Neural cell (in vitro differentiated cells): ENCODE data around the gene PPP1R13B. TPM values are rescaled to one million over a fixed set of nuclear protein-coding genes. Genes with fewer than 3 reads are reported as not detected.

Experiments used
- H2AFZ ChIP-seq: fragments of 200-600, 300-800 bp; sonication (generic), shearing (Covaris generic); 2 replicates; pipeline ENCODE4 v1.6.0; 2014; ENCODE audit warnings: low read depth, mild to moderate bottlenecking, antibody characterized with exemption, low read length, moderate library complexity
- H3F3A ChIP-seq: fragments of 200-600 bp; shearing (Covaris generic); 2 replicates; pipeline ENCODE4 v1.6.1; 2016; ENCODE audit warnings: mild to moderate bottlenecking, moderate library complexity, mixed read lengths, antibody characterized with exemption, low read length; ENCODE audit not compliant: insufficient read depth, poor library complexity, severe bottlenecking
- H3K27ac ChIP-seq: fragments of 200-600, 300-800 bp; sonication (generic), shearing (Covaris generic); 2 replicates; pipeline ENCODE4 v1.5.1; 2014; ENCODE audit warnings: mild to moderate bottlenecking, low read length, moderate library complexity
- H3K27me3 ChIP-seq: fragments of 300-800, 200-600 bp; sonication (generic), shearing (Covaris generic); 2 replicates; pipeline ENCODE4 v1.6.0; 2014; ENCODE audit warnings: mild to moderate bottlenecking, low read depth, low read length, moderate library complexity; ENCODE audit not compliant: insufficient read depth
- H3K36me3 ChIP-seq: fragments of 300-800, 200-600 bp; sonication (generic), shearing (Covaris generic); 2 replicates; pipeline ENCODE4 v1.5.1; 2014; ENCODE audit warnings: mild to moderate bottlenecking, antibody characterized with exemption, low read length, moderate library complexity; ENCODE audit not compliant: insufficient read depth
- H3K4me2 ChIP-seq: fragments of 300-800, 200-600 bp; sonication (generic), shearing (Covaris generic); 2 replicates; pipeline ENCODE4 v1.6.0; 2014; ENCODE audit warnings: mild to moderate bottlenecking, low read length
- H3K4me3 ChIP-seq: fragments of 300-800, 200-600 bp; sonication (generic), shearing (Covaris generic); 2 replicates; pipeline ENCODE4 v1.5.1; 2014; ENCODE audit warnings: mild to moderate bottlenecking, low read length, moderate library complexity
- H3K79me2 ChIP-seq: fragments of 200-600 bp; shearing (Covaris generic); replicated peaks from 2 replicates; pipeline ENCODE4 v1.6.0; 2014; ENCODE audit warnings: mild to moderate bottlenecking, low read length, moderate library complexity; ENCODE audit not compliant: insufficient read depth
- H3K9ac ChIP-seq: fragments of 300-800, 200-600 bp; sonication (generic), shearing (Covaris generic); 2 replicates; pipeline ENCODE4 v1.6.1; 2016; ENCODE audit warnings: mild to moderate bottlenecking, low read length, mixed read lengths
- H3K9me2 ChIP-seq: fragments of 200-600 bp; shearing (Covaris generic); 2 replicates; pipeline ENCODE4 v1.6.1; 2016; ENCODE audit warnings: mild to moderate bottlenecking, low read length, mixed read lengths; ENCODE audit not compliant: insufficient read depth
- H3K9me3 ChIP-seq: fragments of 200-600, 300-800 bp; sonication (generic), shearing (Covaris generic); 2 replicates; pipeline ENCODE4 v1.6.1; 2016; ENCODE audit warnings: mild to moderate bottlenecking, mixed run types, low read length, moderate library complexity, mixed read lengths
- H4K20me1 ChIP-seq: fragments of 200-600 bp; shearing (Covaris generic); 2 replicates; pipeline ENCODE4 v1.6.1; 2016; ENCODE audit warnings: mild to moderate bottlenecking, mixed run types; ENCODE audit not compliant: insufficient read depth
- CTCF ChIP-seq: fragments of 450-650 bp; IDR thresholded peaks from 2 replicates; pipeline ENCODE4 v1.5.1; 2014; ENCODE audit warnings: antibody characterized with exemption, mild to moderate bottlenecking, moderate library complexity; ENCODE audit not compliant: poor library complexity, severe bottlenecking
- EP300 ChIP-seq: fragments of 450-650 bp; conservative IDR thresholded peaks from 2 replicates; pipeline ENCODE4 v1.6.1; 2014; ENCODE audit warnings: antibody characterized with exemption, mild to moderate bottlenecking, moderate library complexity; ENCODE audit not compliant: poor library complexity, severe bottlenecking
- EZH2 ChIP-seq: fragments of 200-600, 300-800 bp; shearing (Covaris generic), sonication (generic); IDR thresholded peaks from 2 replicates; pipeline ENCODE4 v1.6.1; 2014; ENCODE audit warnings: antibody characterized with exemption, low read length, borderline replicate concordance, mild to moderate bottlenecking; ENCODE audit not compliant: insufficient read depth, poor library complexity, severe bottlenecking
- MXI1 ChIP-seq: fragments of 450-650 bp; conservative IDR thresholded peaks from 2 replicates; pipeline ENCODE4 v1.6.1; 2014; ENCODE audit warnings: antibody characterized with exemption, mild to moderate bottlenecking; ENCODE audit not compliant: poor library complexity, severe bottlenecking
- POLR2AphosphoS5 ChIP-seq: IDR thresholded peaks from 2 replicates; pipeline ENCODE4 v1.6.1; 2012
- RAD21 ChIP-seq: fragments of 450-650 bp; conservative IDR thresholded peaks from 2 replicates; pipeline ENCODE4 v1.6.1; 2014; ENCODE audit warnings: antibody characterized with exemption, mild to moderate bottlenecking, moderate library complexity
- REST ChIP-seq: IDR thresholded peaks from 2 replicates; pipeline ENCODE4 v1.6.1; 2012; ENCODE audit warnings: borderline replicate concordance
- SMC3 ChIP-seq: fragments of 450-650 bp; conservative IDR thresholded peaks from 2 replicates; pipeline ENCODE4 v1.6.1; 2014; ENCODE audit warnings: antibody characterized with exemption, mild to moderate bottlenecking, moderate library complexity; ENCODE audit not compliant: poor library complexity
- TAF1 ChIP-seq: IDR thresholded peaks from 2 replicates; pipeline ENCODE4 v1.6.1; 2012; ENCODE audit warnings: low read depth
- polyA plus RNA-seq: library from polyadenylated mRNA; depleted of rRNA; stranded (reverse); fragments of >200 nt; gene quantifications from 2 replicates; pipeline ENCODE4 v1.2.3, GENCODE V29; 2014

Gene PPP1R13B
- polyA plus RNA-seq, 1 donor from 2014 or later: 8.2 TPM

- H3K27me3 ChIP-seq: no peaks in the 10 kb centered on the region
- H3K4me3 ChIP-seq: no peak overlapping the region
- H3K27ac ChIP-seq: no peak overlapping the region
- H3K9me2 ChIP-seq: no peaks in the 10 kb centered on the region
- H3K79me2 ChIP-seq: peaks cover 22% of the 10 kb centered on the region
- no peak overlapping the region for H2AFZ ChIP-seq
- TF ChIP-seq RAD21 (no peak), SMC3 (no peak), MXI1 (no peak), CTCF (no peak), REST (no peak), POLR2AphosphoS5 (no peak), EZH2 (no peak), EP300 (no peak), TAF1 (no peak)
- no peak overlapping the region for H3K9ac ChIP-seq
- no peak overlapping the region for H3K4me2 ChIP-seq
- no peaks in the 10 kb centered on the region for H3K9me3 ChIP-seq
- no peaks in the 10 kb centered on the region for H3F3A ChIP-seq
- no peaks in the 10 kb centered on the region for H3K36me3 ChIP-seq
- H4K20me1 ChIP-seq: no peaks in the 10 kb centered on the region
Observed at GRCh38 chr14:103724116-103724515, 123.3 kb downstream of the PPP1R13B start.

GRCh38 chr14:103723748-103724081 is 123.7 kb downstream of the PPP1R13B start:
- peaks cover 23% of the 10 kb centered on the region for H3K79me2 ChIP-seq
- no peaks in the 10 kb centered on the region for H3F3A ChIP-seq
- no peak overlapping the region for H3K9ac ChIP-seq
- no peak overlapping the region for H2AFZ ChIP-seq
- no peaks in the 10 kb centered on the region for H3K9me3 ChIP-seq
- no peak overlapping the region for H3K4me3 ChIP-seq
- TF ChIP-seq SMC3: no peak
- TF ChIP-seq POLR2AphosphoS5: no peak
- no peak for TF ChIP-seq RAD21
- no peak for TF ChIP-seq CTCF
- no peak for TF ChIP-seq EZH2
- no peak for TF ChIP-seq TAF1
- TF ChIP-seq REST: no peak
- H3K27ac ChIP-seq: no peak overlapping the region
- H4K20me1 ChIP-seq: no peaks in the 10 kb centered on the region
- H3K9me2 ChIP-seq: no peaks in the 10 kb centered on the region
- H3K27me3 ChIP-seq: no peaks in the 10 kb centered on the region
- H3K4me2 ChIP-seq: no peak overlapping the region
- H3K36me3 ChIP-seq: no peaks in the 10 kb centered on the region
